Mucosa of rectum (tissue), 2 donors: ENCODE results near the gene NPY.
"Not testable (repeated sequence)": the region's sequence is repeated elsewhere in the genome, so short reads cannot be mapped to it uniquely, and the experiment has no call there.

Source experiments
- H3K27ac ChIP-seq, 2 donors: one replicate each; pipeline ENCODE4 v1.7.0; 2013; ENCODE audit warnings: inconsistent platforms in 2 of 2, low read depth in 2 of 2, low read length in 2 of 2
- H3K27me3 ChIP-seq, 2 donors: one replicate each; pipeline ENCODE4 v1.7.0; 2013; ENCODE audit warnings: low read length in 2 of 2; ENCODE audit not compliant: control insufficient read depth in 2 of 2, insufficient read depth in 2 of 2
- H3K36me3 ChIP-seq, 2 donors: one replicate each; pipeline ENCODE4 v1.7.0; 2013; ENCODE audit warnings: low read length in 2 of 2; ENCODE audit not compliant: control insufficient read depth in 2 of 2, insufficient read depth in 2 of 2
- H3K4me1 ChIP-seq, 2 donors: one replicate each; pipeline ENCODE4 v1.7.0; 2013; ENCODE audit warnings: low read length in 2 of 2, mild to moderate bottlenecking in 1 of 2; ENCODE audit not compliant: control insufficient read depth in 2 of 2, insufficient read depth in 2 of 2
- H3K4me3 ChIP-seq, 2 donors: one replicate each; pipeline ENCODE4 v1.7.0; 2013; ENCODE audit warnings: low read length in 2 of 2
- H3K9ac ChIP-seq, 2 donors: one replicate each; pipeline ENCODE4 v1.7.0; 2013; ENCODE audit warnings: low read length in 2 of 2, low read depth in 1 of 2, mild to moderate bottlenecking in 1 of 2
- H3K9me3 ChIP-seq, 2 donors: one replicate each; pipeline ENCODE4 v1.7.0; 2013; ENCODE audit warnings: low read length in 2 of 2; ENCODE audit not compliant: control insufficient read depth in 2 of 2
- donor health status: healthy.
- donor health status: Normal muscosa, but diverticular disease.

Gene NPY

DNA sequence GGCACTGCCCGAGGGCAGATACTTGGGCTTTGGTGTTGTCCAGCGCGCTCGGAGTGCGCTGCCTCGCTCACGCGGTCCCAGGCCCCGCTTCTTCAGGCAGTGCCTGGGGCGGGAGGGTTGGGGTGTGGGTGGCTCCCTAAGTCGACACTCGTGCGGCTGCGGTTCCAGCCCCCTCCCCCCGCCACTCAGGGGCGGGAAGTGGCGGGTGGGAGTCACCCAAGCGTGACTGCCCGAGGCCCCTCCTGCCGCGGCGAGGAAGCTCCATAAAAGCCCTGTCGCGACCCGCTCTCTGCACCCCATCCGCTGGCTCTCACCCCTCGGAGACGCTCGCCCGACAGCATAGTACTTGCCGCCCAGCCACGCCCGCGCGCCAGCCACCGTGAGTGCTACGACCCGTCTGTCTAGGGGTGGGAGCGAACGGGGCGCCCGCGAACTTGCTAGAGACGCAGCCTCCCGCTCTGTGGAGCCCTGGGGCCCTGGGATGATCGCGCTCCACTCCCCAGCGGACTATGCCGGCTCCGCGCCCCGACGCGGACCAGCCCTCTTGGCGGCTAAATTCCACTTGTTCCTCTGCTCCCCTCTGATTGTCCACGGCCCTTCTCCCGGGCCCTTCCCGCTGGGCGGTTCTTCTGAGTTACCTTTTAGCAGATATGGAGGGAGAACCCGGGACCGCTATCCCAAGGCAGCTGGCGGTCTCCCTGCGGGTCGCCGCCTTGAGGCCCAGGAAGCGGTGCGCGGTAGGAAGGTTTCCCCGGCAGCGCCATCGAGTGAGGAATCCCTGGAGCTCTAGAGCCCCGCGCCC lies at the start of gene NPY:
NPY (plus strand) TSS at position 294 of the 802 bp plus-strand sequence. CDS start 1,051 bp downstream, outside the sequence.
- no peaks in the 10 kb centered on the region for H3K36me3 ChIP-seq
- H3K27me3 ChIP-seq: peaks cover 22 to 23% of the 10 kb centered on the region in 2 donors
- H3K4me1 ChIP-seq: no peaks in the 10 kb centered on the region
- H3K9ac ChIP-seq: no peak within 1 kb of the TSS
- no peaks in the 10 kb centered on the region for H3K9me3 ChIP-seq
- H3K4me3 ChIP-seq: no peak within 1 kb of the TSS
- H3K27ac ChIP-seq: no peak within 1 kb of the TSS

- H3K27ac ChIP-seq: no peak overlapping the region
- H3K36me3 ChIP-seq: no peaks in the 10 kb centered on the region
- H3K9me3 ChIP-seq: no peaks in the 10 kb centered on the region
- H3K9ac ChIP-seq: no peak overlapping the region
- H3K4me3 ChIP-seq: no peak overlapping the region
- no peaks in the 10 kb centered on the region for H3K27me3 ChIP-seq
- H3K4me1 ChIP-seq: no peaks in the 10 kb centered on the region
These were observed 44.7 kb upstream of the NPY start for GRCh38 chr7:24239260-24239659.

GRCh38 chr7:24241206-24241605 lies 42.8 kb upstream of the NPY start:
- Histone ChIP-seq H3K9me3 (no peaks in the 10 kb centered on the region), H3K4me1 (no peaks in the 10 kb centered on the region), H3K27ac (no peak overlapping the region), H3K9ac (no peak overlapping the region), H3K4me3 (no peak overlapping the region), H3K36me3 (no peaks in the 10 kb centered on the region), H3K27me3 (no peaks in the 10 kb centered on the region)

DNA sequence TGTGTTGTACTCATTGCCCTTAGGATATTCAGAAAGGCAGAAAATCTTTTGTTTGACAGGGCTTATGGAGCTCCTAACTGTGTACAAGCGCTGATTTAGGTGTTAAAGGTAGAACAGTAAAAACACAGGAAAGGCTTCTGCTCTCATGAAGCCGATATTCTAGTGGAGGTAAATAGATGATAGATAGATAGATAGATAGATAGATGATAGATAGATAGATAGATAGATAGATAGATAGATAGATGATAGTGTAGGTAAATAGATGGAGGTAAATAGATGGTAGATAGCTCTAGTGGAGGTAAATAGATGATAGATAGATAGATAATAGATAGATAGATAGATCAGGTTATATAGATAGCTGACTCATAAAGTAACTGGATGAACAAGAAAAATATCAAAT lies 39.4 kb upstream of the NPY start:
- no peaks in the 10 kb centered on the region for H3K9me3 ChIP-seq
- H3K4me3 ChIP-seq: no peak overlapping the region
- H3K36me3 ChIP-seq: no peaks in the 10 kb centered on the region
- H3K4me1 ChIP-seq: no peaks in the 10 kb centered on the region
- H3K9ac ChIP-seq: no peak overlapping the region
- H3K27me3 ChIP-seq: no peaks in the 10 kb centered on the region
- H3K27ac ChIP-seq: no peak overlapping the region

- no peaks in the 10 kb centered on the region for H3K27me3 ChIP-seq
- H3K4me1 ChIP-seq: no peaks in the 10 kb centered on the region
- H3K27ac ChIP-seq: no peak overlapping the region
- no peak overlapping the region for H3K9ac ChIP-seq
- H3K9me3 ChIP-seq: no peaks in the 10 kb centered on the region
- H3K36me3 ChIP-seq: no peaks in the 10 kb centered on the region
- no peak overlapping the region for H3K4me3 ChIP-seq
These were observed 38.6 kb upstream of the NPY start for GRCh38 chr7:24245362-24245761.

DNA sequence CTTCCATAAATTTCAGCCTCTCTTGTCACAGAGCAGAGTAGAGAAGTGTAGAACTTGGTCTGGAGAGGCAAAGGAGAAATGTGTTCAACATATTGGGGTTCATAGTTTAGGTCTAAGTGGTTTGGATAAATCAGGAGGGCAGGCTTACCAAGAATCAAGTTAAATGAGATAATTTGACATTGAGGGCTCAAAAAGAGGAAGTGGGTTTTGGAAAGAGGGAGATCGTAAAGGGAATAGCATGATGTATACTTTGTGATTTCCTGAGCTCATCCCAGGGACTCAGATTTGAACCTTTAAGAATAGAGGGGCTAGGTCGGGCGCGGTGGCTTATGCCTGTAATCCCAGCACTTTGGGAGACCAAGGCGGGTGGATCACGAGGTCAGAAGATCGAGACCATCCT lies 34.7 kb upstream of the NPY start:
- Histone ChIP-seq H3K27me3 (no peaks in the 10 kb centered on the region), H3K9me3 (peaks cover 0 to 5% of the 10 kb centered on the region in 2 donors), H3K4me3 (no peak overlapping the region), H3K9ac (no peak overlapping the region), H3K36me3 (no peaks in the 10 kb centered on the region), H3K4me1 (no peaks in the 10 kb centered on the region), H3K27ac (no peak overlapping the region)

GRCh38 chr7:24251568-24251967 lies 32.4 kb upstream of the NPY start:
- no peaks in the 10 kb centered on the region for H3K36me3 ChIP-seq
- no peaks in the 10 kb centered on the region for H3K27me3 ChIP-seq
- H3K9ac ChIP-seq: no peak overlapping the region
- H3K27ac ChIP-seq: no peak overlapping the region
- H3K9me3 ChIP-seq: peaks cover 0 to 5% of the 10 kb centered on the region in 2 donors
- H3K4me3 ChIP-seq: no peak overlapping the region
- no peaks in the 10 kb centered on the region for H3K4me1 ChIP-seq

DNA sequence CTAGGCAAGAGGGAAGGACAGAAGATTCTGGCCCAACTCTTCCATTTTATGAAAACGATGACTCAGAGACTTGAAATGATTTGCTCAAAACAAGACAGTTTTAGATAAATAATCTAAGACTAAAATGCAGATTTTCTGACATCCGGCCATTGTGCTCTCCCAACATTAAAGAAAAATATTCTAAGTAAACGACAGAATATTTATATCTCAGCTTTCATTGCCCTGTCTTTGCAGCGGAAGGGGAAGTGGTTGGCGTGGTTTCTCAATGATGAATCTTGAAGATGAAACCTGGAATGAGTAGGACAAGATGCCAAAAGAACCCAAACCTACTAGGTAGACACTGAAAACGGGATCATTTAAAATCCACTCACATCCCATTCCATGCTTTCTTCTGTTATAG lies 28.9 kb upstream of the NPY start:
- Histone ChIP-seq H3K36me3 (no peaks in the 10 kb centered on the region), H3K4me3 (no peak overlapping the region), H3K9me3 (peaks cover 0 to 5% of the 10 kb centered on the region in 2 donors), H3K27me3 (no peaks in the 10 kb centered on the region), H3K4me1 (no peaks in the 10 kb centered on the region), H3K9ac (no peak overlapping the region), H3K27ac (no peak overlapping the region)

GRCh38 chr7:24258324-24258723 lies 25.7 kb upstream of the NPY start:
- not testable (repeated sequence) for H3K9me3 ChIP-seq, H3K36me3 ChIP-seq, H3K4me3 ChIP-seq, H3K9ac ChIP-seq, H3K27me3 ChIP-seq, H3K4me1 ChIP-seq, H3K27ac ChIP-seq

- H3K27ac ChIP-seq: no peak overlapping the region
- no peak overlapping the region for H3K9ac ChIP-seq
- no peak overlapping the region for H3K4me3 ChIP-seq
- no peaks in the 10 kb centered on the region for H3K27me3 ChIP-seq
- no peaks in the 10 kb centered on the region for H3K36me3 ChIP-seq
- H3K9me3 ChIP-seq: no peaks in the 10 kb centered on the region
- no peaks in the 10 kb centered on the region for H3K4me1 ChIP-seq
These were observed 12.1 kb upstream of the NPY start for GRCh38 chr7:24271938-24272337.
